ENCODE data around the gene DNAI4.

DNA sequence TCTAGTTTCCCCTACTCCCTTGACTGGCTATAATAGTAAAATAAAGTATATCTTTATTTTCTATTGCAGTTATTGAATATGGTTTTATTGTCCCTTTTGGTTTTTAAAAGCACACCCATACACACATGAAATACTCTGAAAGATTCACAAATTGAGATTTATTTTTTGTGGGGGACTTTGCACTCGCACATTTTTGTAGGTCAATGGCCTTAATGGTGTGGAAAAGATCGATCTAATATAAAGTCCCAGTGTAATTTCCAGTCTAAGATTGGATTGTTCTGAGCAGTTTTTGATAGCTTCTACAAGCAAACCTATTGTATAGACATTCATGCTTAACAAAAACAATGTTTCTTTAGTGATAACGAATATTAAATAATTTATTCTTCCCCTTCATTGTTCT, 64.1 kb downstream of the DNAI4 start:
- no peak for TF ChIP-seq POLR2A (IDR thresholded peaks at IDR 0.05; ENCODE audit: low read length)
- no peak for TF ChIP-seq GATA1 (IDR thresholded peaks at IDR 0.05; ENCODE audit: low read depth, low read length)

All from erythroblast (primary cell).